Measurements from ENCODE around the gene NEK6.

The NEK6 gene

DNA sequence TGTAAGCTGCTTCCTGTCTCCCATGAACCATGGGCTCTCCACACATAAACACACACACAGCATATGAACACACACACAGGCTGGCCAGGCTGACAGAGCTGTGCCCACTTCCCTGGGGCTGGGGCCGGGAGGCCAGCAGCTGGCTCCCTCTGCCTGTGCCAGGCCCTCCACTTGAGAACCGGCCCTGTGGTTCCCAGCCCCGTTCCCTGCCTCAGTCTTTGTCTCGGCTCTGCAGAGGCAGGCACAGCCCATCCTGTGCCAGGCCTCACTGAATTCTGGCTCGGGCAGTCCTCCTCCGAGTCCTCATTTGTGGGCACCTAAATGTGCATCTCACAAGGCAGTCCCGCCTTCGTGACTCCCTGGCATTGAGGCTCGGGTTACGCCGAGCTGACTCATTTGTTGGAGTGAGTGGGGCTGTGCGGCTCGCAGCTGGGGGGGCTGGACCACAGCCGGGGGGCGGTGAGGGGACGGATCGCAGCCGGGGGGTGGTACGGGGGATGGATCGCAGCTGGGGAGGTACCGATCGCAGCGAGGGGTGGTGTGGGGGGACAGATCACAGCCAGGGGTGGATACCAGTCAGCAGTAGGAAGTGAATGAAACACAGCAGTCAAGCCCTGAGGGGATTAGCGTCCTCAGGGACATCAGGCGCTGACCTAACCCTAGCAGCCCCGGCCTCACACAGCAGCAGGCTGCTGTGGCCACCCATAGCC lies 85.2 kb downstream of the NEK6 start:
- DNase-seq (ENCODE audit: low spot score), result no peak

DNA sequence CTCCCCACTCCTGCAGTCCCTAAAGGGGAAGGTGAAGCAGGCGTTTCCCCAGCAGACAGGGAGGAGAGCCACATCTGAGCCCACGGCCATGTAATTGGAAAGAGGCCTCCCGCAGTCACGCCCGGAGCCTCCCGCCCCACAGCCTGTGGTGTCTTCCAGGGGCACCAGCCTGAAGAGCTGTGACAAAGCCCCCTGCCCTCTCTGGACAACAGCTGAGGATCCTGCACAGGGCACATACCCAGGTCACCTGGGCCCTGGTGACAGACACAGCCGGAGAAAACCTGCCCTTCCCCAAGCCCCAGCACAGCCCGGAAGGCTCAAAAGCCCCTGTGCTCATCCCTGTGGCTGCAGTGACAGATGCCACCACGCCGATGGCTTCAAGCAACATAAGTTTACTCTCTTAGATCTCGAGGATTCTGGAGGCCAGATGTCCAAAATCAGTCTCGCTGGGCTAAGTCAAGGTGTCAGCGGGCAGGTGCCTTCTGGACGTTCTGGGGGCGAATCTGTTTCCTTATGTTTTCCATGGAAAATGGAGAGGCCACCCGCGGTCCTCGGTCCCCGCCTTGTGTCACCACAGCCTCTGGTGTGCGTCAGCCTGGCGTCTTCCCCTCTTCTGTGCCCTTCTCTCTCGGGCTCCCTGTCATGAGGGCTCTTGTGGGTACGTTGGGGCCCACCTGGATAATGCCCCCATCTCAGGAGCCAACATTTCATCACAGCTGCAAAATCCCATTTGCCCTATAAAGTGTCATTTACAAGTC lies 86.0 kb downstream of the NEK6 start:
- no peak for DNase-seq (ENCODE audit: low spot score)

DNA sequence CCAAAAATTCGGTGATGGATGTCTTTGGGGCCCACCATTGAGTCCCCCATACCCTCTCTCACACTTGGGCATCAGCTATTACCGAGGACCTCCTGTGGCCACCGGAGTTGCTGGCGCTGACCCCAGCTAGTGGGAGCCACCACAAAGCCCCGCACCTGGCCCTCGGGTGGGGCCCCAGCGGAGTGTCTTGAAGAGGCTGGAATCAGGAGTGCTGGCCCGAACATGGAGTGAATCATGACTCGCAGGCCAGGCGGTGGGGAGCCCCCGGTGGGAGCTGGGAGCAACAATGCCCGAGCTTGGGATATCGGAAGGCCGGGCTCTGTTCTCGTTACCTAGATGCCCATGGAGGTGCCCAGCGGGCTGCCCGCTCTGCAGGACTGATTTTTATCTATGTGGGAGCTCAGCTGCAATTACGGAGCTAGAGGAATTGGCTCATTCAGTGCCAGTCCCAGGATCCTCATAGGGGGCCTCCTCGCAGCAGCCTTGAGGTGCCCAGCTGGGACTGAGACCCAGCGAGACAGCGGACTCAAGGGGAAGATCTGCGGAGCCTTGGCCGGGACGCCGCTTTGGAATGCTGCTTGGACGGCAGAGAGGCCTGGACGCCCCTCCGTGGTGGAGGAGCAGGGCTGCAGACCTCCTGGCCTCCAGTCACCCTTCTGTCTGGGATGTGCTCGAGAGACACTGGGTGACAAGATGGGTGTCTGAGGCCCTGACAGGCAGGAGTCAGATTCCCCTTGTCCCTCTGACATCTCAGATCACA lies 86.7 kb downstream of the NEK6 start:
- no peak for DNase-seq (ENCODE audit: low spot score)

DNA sequence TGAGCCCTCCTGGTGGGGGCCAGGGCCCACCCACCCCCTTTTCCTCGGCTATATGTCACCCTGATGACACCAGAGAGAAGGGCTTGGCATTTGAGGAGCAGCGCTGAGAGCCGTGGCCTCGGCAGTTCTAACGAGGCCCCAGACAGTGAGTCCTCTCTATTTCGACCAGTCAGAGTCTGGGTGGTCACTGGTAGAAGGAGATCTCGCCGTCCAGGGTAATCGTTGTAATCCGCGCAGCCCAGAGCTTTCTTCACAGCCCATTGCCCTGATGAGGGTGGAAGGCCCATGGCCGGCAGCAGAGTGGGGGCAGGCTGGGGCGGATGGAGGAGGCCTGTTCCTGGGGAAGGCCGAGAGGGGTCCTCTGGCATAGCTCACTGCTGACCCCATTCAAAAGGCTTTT lies 87.3 kb downstream of the NEK6 start:
- no peak for DNase-seq (ENCODE audit: low spot score)

DNA sequence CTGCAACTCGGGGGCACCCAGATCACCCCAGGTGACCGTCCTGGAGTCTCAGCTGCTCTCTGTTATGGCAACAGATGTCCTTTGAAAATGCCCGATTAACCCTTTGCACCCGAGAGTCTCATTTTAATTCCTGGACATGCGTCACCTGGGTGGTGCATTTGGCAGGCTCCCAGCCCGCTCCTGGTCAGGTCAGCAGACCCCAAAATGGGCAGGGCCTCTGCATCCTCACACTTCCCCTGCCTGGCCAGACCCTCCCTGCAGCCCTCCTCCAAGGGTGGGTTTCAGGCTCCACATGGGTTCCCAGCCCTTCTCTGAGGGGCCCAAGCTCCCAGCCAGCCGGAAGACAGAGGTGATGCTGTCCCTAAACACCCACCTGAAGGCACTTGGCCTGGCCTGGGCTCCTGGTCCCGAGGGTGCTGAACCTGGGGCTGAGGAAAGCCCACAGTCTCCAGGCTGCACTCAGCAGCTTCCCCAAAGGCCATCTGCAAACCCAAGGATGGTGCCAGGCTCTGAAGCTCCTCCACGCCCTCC lies 88.1 kb downstream of the NEK6 start:
- DNase-seq (ENCODE audit: low spot score), result no peak

DNA sequence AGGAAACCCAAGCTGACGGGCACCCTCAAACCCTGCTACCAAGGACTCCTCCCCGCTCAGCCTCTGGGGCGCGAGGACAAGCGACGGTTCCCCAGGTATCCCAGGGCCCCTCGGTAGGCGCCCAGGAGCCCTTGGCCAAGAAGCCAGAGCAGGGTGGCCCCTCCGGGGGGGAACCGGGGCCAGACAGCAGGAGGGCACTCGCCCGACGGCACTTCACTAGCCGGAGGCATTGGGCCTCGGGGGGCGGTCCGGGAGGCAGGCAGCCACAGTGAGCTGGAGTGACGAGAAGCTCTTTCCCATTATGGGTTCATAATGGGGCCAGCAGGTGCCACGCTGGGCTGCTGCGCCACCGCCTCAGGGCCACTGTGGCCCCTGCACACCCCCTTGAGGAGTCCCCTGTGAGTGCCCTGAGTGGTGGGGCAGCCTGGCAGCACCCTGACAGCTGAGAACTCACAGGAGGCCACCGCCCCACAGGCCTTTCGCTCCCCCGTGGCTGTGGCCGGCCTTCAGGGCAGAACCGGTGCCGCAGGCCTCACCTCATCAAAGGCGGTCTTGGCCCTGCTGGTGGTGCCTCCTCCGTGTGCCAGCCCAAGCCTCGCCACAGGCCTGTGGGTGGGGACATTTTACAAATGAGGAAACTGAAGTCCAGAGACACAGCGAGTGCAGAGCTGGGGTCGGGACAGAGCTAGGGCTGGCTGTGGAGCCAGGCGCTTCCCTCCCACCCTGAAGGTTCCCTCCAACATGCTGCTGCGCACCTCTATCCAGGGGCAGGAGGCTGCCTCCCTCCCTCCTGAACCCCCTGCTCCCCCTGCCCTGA lies 88.8 kb downstream of the NEK6 start:
- no peak for DNase-seq (ENCODE audit: low spot score)

DNA sequence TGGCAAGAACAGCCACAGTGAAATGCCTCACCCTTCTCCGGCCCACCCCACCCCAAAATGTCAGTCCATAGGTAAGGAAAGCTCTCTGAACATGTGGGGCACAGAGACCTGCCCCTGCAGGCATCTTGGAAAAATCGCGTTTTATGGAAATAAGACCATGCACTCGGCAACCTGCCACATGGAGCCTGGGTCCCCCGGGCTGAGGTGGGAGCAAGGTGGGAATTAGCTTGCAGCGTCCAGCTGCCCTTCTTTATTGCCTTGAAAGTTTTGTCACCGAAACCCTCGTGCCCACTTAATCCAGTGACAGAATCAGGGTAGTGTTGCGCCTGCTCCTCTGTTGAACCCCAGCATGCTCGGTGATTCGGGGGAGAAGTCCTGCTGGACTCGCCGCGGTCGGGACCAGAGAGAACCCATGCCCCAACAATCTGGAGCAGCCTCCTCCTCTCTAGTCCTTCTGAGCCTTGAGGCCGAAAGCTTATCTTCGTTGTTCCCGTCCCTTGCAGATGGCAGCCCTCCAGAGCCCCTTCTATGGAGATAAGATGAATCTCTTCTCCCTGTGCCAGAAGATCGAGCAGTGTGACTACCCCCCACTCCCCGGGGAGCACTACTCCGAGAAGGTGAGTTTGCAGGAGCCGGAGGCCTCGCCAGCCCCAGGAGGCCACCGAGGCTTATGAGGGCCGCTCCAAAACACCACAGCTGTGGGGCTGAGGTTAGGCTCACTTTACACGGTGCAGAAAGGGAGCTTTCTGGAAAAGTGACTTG lies 89.6 kb downstream of the NEK6 start:
- DNase-seq (ENCODE audit: low spot score), result peak; percentile 80

DNA sequence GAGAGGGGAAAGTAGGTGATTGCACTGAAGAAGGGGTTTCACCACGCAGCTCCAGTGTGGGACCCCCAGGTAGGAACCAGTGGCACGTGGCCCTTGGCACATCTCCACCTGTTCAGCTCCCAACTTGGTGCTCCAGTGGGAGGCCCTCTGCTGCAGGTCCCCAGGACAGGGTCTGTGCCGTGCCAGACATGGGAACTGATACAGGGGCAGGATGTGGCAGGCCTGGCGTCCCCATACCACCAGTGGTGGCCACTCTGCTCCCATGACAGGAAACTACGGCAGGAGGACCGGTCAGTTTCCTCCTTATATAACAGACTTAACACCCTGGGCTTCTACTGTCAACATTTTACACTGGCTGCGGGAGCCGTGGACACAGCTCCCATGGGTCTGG lies 90.2 kb downstream of the NEK6 start:
- DNase-seq (ENCODE audit: low spot score), result no peak

DNA sequence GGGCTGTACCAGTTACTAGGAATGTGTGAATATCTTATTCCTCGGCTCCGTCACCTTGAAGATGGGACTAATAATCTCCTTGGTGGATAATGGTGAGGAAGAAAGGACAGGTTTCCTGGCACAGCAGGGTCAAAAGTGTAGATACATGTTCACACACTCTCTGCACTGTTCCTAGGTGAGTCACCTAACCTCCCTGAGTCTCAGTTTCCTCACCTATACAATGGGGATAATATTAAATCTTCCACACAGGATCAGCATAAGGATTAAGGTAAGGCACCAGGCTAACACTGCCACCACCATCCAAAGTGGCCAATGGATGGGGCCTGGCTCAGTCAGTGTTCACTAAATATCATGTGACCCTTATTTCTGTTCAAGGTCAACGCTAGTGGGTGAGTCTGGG lies 90.6 kb downstream of the NEK6 start:
- no peak for DNase-seq (ENCODE audit: low spot score)

DNA sequence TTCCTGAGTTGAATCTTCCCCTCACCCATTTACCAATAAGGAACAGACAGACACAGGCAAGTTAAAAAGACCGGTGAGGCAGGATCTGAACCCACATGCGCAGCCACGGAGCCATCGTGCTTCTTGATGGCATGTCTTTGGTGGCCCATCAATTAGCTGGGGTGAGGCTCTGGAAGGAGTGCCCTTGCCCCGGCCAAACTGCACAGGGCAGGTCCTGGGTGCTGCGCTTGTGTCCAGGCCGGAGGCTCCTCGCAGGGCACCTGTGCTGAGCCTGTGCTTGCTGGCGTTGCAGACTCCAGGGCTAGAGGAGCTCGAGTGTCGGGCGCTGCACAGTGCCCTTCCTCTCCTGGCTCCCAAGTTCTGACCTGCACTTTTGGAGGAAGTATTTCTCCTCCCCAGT lies 91.1 kb downstream of the NEK6 start:
- DNase-seq (ENCODE audit: low spot score), result no peak

DNA sequence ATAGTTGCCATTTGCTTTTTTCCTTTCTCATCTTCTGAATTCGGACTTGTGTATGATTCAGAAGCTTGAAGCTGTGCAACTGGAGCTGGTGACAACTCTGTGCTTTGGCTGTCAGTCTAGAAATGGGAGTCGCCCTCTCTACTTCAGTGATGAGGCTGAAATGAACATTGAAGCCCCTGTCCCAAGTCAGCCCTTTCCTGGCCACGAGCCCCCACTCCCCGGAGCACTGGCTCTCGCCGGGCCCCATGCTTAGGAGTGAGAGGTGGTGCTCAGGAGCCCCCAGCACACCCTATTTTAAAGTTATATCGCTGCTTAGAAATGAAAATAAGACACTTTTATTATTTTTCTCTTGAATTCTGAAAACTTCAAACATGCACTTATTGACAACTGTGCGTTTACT lies 91.5 kb downstream of the NEK6 start:
- DNase-seq (ENCODE audit: low spot score), result no peak

DNA sequence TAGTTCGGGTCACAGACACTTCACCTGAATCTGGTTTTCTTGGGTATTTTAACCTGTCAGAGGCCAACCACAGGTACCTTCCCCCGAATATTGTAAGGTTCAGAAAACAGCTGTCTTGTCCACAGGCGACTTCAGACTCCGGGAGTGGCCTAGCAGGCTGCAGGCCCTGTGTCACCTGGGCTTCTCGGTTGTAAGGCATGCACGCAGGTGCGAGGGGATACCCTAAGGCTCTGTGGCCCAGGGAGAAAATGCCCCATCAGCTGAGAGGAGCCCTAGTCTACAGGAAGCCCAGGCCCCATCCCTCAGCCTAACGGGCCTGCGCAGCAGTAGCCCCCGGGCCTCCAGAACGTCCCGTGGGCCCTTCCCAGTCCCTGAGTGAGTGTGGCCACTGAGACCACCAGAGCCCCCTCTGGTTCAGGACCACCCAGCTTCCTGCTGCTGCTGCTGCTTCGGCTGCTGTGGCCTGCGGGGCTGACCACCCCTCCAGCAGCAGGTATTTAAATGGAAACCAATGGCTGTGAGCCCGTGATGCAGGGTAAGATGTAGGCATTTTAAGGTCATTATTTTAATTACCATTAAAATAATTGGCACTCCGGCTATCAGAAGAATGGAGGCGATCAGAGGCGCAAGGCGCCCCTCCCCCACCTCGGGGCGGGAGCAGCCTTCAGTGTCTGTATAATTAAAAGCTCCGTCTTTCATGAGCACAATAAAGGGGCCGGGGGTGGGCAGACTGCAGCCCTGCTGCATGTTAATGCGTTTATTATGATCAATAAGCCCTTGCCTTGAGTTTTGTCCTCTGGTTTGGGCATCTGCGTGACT lies 92.1 kb downstream of the NEK6 start:
- DNase-seq (ENCODE audit: low spot score), result no peak

DNA sequence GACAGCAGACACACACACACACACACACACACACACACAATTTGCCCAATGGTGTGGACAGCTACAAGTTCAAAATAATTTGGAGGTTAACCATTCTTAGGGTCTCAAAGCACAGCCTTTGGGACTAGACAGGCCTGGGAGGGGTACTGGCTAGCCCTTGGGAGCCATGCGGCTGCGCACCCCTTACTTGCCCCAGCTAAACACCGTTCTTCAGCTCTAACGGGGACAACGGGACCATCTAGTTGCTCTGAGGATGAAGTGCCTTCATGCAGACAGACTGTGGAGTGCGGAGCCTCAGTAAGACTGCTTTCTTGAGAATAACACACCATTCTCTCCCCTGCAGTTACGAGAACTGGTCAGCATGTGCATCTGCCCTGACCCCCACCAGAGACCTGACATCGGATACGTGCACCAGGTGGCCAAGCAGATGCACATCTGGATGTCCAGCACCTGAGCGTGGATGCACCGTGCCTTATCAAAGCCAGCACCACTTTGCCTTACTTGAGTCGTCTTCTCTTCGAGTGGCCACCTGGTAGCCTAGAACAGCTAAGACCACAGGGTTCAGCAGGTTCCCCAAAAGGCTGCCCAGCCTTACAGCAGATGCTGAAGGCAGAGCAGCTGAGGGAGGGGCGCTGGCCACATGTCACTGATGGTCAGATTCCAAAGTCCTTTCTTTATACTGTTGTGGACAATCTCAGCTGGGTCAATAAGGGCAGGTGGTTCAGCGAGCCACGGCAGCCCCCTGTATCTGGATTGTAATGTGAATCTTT lies 92.9 kb downstream of the NEK6 start:
- DNase-seq (ENCODE audit: low spot score), result no peak

DNA sequence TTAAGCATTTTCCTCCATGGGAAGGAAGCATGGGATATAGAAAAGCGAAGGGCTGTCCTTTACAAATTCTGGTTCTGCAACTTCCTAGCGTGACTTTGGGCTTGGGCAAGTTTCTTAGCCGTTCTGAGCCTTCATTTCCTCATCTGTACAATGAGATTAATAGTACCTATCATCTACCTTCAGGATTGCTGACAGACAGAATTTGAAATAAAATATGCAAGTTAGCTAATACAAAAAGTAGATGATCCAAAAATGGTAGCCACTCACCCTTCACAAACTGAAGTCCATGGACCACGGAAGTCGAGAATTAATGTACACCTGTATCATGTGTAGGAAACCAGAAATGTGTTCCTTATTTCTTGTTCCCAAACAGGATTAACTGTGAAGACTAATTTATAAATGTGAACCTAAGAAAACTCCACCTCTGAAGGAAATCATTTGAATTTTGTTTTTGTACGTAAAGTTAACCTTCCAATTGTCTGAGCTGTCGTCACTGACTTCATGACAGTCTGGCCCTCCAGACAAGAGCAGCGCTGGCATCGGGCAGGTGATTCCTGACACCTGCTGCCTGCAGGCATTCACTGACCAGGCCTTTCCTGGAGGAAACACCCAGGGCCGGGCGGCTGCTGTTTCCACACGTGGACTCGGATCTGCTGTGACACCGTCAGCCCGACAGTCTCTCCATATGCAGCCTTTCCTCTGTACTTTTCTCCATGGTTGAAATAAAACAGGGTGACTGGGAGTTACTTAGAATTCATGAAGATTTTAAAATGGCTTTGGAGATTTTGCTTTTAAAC lies 94.1 kb downstream of the NEK6 start:
- no peak for DNase-seq (ENCODE audit: low spot score)

DNA sequence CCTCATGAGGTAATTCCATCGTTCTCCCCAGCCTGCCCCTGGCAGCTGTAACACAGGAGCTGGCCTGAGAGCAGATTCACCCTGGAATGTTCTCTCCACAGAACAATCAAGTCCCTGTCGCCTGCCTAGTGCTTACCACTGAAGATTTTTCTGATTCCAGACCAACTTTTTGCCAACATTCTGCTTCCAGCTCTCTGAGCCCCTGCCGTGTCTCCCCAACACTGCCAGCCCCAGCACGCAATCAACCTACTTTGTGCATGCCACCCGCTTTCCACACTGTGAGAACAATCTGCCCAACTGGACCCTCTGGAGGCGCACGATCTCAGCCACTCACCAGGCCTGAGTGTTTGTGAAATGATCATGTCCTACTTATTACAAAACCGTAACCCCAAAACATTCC lies 94.9 kb downstream of the NEK6 start:
- no peak for DNase-seq (ENCODE audit: low spot score)

DNA sequence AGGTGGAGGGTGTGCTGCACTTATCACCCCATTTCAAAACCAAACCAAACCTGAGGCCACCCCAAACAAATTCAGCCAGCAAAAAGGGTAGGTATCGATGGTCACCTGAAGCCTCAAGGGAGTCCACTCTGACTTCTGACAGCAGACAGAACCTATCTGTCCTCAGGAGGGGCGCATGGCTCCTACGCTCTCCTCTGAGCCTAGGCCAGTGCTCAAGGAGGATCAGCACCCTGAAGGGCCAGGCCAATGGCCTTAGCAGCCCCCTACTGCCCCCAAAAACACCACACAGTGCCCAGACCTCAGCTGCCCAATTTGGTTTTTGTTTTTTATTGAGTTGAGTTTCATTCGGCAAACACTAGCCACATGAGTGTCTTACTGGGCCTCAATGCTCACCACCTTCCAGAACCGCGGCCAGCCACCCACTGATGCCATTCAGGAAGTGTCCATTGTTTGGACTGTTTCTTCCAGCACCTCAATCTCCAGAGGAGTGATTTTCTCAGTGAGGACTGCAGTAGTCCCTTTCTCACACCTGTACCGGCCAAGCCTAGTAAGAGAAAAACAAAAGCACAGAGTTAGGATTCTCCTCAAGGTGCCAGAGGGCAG lies 95.5 kb downstream of the NEK6 start:
- DNase-seq (ENCODE audit: low spot score), result no peak

DNA sequence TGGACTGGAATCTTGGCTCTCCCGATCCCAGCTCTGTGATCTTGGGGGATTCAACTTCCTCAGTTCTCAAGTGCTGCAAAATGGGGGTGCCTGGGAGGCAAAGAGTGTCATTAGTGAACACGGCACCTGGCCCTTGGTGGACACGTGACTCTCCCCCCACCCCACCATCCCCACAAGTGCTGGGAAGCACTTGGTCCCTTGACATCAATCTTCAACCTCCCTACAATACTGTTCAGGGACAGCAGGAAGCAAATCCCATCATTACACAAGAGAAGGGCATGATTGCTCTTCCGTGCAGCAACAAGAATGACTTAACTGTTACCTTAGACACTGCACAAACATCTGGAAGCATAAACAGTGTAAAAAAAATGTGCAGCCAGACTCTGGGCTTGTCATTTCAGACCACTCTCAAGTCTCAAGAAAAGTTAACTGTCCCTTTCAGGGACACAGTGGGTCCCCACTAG lies 96.1 kb downstream of the NEK6 start:
- no peak for DNase-seq (ENCODE audit: low spot score)

DNA sequence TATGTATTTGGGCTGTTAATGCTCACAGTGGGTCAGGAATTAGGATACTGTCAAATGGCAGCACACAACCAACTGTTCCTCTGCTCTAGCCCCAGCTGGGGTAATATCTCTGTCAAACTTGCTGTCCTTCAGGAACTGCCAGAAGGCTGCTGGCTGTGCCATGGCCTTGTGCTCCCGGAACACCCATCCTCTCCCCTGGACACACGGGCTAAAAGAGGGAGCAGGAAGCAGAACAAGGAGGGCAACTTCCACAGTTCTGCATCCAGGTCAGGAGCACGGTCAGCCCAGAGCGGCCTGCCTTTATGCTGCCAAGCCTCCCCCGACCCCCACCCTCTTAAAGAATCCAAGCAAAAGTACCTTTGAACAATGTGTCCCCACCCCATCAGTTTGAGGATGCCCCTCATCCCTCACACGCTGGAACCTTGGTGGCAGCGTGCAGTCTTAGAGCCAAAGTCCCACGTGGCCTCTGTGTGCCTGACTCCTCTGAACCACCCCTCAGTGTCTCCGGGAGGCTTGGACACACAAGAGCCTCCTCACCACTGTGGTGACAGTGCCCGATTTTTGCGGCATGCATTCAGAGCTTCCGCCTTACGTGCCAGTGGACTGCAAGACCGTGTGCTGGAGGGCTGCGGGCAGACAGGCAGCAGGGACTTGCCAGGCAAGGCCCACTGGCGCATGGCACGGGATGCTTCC lies 96.7 kb downstream of the NEK6 start:
- DNase-seq (ENCODE audit: low spot score), result no peak
